AG04450 (cell line): Measurements from ENCODE around the gene USH1C. TPM values are rescaled to one million over a fixed set of nuclear protein-coding genes. Genes with fewer than 3 reads are reported as not detected.

Experiments used
- CTCF ChIA-PET: fragments of 300-600, 350-600 bp; formaldehyde crosslinking; extraction: SDS; loops from one replicate; lab custom pipeline; 2022; ENCODE audit warnings: antibody characterized with exemption, inconsistent platforms; lab: Charles Lee
- POLR2A ChIA-PET: fragments of 350-600 bp; formaldehyde crosslinking; extraction: SDS; loops from one replicate; lab custom pipeline; 2021; ENCODE audit warnings: antibody characterized with exemption, inconsistent platforms; lab: Yijun Ruan, JAX
- DNase-seq: peaks from one replicate; pipeline ENCODE4 v3.0.0-alpha.2; 2011; ENCODE audit warnings: low read depth, low spot score
- H3K27ac ChIP-seq: one replicate; pipeline ENCODE4 v1.5.1; 2012; ENCODE audit warnings: low read depth, low read length, control low read depth
- H3K27me3 ChIP-seq: one replicate; pipeline ENCODE4 v1.6.0; 2012; ENCODE audit warnings: low read length; ENCODE audit not compliant: control insufficient read depth, insufficient read depth
- H3K4me3 ChIP-seq: 2 replicates; pipeline ENCODE4 v1.5.1; 2011; ENCODE audit warnings: mild to moderate bottlenecking, low read depth, low read length, control low read depth
- H3K9me3 ChIP-seq: 2 replicates; pipeline ENCODE4 v1.5.1; 2012; ENCODE audit warnings: low read length; ENCODE audit not compliant: control insufficient read depth, insufficient read depth
- polyA plus RNA-seq: library from polyadenylated mRNA; depleted of rRNA; stranded (reverse); fragments of >200 nt; gene quantifications from 2 replicates; pipeline ENCODE4 v1.2.3, GENCODE V29; 2011
- TF ChIP-seq, protein P1 (sequence below): IDR thresholded peaks from 2 replicates; pipeline ENCODE4 v1.5.1; 2011; ENCODE audit warnings: low read depth, low read length, control low read depth, inconsistent platforms

Gene USH1C
- polyA plus RNA-seq, 1 experiment: not detected

DNA sequence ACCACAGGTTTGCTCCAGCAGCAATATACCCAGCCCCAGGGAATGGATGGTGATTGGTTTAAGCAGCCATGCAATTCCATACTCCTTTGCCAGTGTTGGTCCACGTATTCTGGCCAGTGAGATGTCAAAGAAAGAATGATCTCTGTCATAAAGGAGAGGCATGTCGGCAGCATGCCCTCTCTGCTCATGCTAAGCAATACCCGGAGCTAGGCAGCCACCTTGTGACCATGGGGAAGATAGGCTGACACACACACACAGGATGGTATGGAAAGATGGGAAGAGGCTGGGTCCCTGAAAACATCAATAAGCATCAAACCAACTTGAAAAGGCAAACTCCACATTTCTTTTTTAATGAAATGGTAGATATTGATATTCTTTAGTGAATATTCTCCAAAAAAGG lies 72.7 kb downstream of the USH1C start:
- Histone ChIP-seq H3K27me3 (peaks cover 18% of the 10 kb centered on the region), H3K4me3 (no peak overlapping the region), H3K27ac (no peak overlapping the region), H3K9me3 (no peaks in the 10 kb centered on the region)
- ChIA-PET POLR2A (no interaction called here), CTCF (interaction anchor here (1.2 kb wide), 1 partner anchor 242 kb away, joined by 4 read pairs; no protein-coding TSS in a partner anchor)
- TF ChIP-seq, protein P1, sequence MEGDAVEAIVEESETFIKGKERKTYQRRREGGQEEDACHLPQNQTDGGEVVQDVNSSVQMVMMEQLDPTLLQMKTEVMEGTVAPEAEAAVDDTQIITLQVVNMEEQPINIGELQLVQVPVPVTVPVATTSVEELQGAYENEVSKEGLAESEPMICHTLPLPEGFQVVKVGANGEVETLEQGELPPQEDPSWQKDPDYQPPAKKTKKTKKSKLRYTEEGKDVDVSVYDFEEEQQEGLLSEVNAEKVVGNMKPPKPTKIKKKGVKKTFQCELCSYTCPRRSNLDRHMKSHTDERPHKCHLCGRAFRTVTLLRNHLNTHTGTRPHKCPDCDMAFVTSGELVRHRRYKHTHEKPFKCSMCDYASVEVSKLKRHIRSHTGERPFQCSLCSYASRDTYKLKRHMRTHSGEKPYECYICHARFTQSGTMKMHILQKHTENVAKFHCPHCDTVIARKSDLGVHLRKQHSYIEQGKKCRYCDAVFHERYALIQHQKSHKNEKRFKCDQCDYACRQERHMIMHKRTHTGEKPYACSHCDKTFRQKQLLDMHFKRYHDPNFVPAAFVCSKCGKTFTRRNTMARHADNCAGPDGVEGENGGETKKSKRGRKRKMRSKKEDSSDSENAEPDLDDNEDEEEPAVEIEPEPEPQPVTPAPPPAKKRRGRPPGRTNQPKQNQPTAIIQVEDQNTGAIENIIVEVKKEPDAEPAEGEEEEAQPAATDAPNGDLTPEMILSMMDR: no peak
- DNase-seq: no peak

DNA sequence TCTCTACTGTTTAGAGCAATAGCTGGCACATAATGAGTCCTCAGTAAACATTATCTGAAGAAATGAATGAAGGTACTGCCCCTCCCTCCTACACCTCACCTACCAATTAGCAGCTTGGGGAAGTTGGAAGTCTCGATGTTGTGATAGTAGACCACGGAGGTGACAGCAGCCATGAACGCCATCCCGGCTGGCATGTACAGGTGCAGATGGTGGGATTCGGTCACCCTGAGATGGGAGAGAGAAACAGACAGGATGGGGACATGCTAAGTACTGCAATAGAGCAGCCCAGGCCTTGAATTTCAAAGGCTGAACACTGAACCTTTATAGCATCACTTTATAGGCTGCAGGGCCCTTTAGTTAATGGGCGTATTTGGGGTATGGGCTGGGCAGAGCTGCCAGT lies 74.2 kb downstream of the USH1C start:
- Histone ChIP-seq H3K27me3 (peaks cover 7% of the 10 kb centered on the region), H3K4me3 (no peak overlapping the region), H3K9me3 (no peaks in the 10 kb centered on the region), H3K27ac (no peak overlapping the region)
- ChIA-PET POLR2A (no interaction called here), CTCF (no interaction called here)
- no peak for DNase-seq
- TF ChIP-seq, protein P1: no peak

- TF ChIP-seq, protein P1: no peak
- no peak for DNase-seq
- Histone ChIP-seq H3K27ac (no peak overlapping the region), H3K4me3 (no peak overlapping the region), H3K9me3 (no peaks in the 10 kb centered on the region), H3K27me3 (peaks cover under 1% of the 10 kb centered on the region)
- ChIA-PET POLR2A (no interaction called here), CTCF (no interaction called here)
These were observed 76.1 kb downstream of the USH1C start for GRCh38 chr11:17468122-17468521.

DNA sequence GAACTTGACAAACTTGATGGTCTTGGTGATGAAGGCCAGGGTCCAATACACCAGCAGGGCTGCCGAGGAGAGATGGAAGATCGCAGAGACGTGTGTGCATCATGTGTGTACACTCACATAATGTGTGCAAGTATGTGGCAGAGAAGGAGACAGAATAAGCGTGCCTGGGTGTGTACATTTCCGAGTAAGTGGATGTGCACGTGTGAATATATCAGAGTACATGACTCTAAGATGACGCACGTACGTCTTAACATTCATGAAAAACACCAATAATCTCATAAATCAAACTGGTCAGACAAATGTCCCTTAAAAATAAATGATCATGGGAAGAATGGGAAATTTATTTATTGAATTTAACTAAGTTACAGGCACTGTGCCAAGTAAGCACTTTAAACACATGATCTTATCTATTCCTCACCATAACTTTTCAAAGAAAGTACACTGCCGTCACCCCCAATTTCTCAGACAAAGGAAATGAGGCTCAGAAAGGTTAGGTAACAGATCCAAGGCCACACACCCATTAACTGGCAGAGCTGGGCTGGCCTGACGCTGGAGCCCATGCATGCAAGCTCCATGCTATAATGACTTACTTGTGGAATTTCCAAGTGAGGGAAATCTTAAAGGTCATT lies 80.6 kb downstream of the USH1C start:
- TF ChIP-seq, protein P1: no peak
- DNase-seq: no peak
- CTCF ChIA-PET: no interaction called here
- H3K27ac ChIP-seq: no peak overlapping the region
- H3K9me3 ChIP-seq: no peaks in the 10 kb centered on the region
- H3K27me3 ChIP-seq: no peaks in the 10 kb centered on the region
- no peak overlapping the region for H3K4me3 ChIP-seq
- POLR2A ChIA-PET: no interaction called here

DNA sequence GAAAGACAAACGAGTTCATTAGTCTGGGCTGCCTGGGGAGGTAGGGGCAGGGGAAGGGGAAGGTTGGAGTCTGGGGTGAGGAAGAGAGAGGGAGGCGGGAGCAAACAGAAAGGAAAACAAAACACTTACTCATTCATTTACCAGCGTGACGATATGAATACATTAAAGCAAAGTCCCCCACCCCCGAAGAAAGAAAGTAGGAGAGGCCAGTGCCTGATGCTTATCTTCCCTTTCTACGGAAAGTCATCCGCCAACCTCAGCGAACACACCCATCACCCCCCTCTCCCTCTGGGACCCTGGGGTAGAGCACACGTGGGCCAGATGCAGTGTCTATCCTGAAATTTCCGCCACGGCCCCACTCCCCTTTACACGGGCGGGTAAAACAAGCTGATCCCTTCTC lies 81.3 kb downstream of the USH1C start:
- Histone ChIP-seq H3K4me3 (no peak overlapping the region), H3K27ac (no peak overlapping the region), H3K27me3 (peaks cover under 1% of the 10 kb centered on the region), H3K9me3 (no peaks in the 10 kb centered on the region)
- ChIA-PET POLR2A (no interaction called here), CTCF (no interaction called here)
- TF ChIP-seq, protein P1: no peak
- no peak for DNase-seq
